Mucosa of descending colon (tissue), 3 donors: ENCODE data around the gene SEC14L1. TPM values are rescaled to one million over a fixed set of nuclear protein-coding genes. Genes with fewer than 3 reads are reported as not detected.

Experiments
- ATAC-seq: fragments of 200-7000 bp; cut with Tn5 transposase; one replicate; pipeline ENCODE4 v1.9.1; 2020; ENCODE audit warnings: mild to moderate bottlenecking, moderate library complexity
- DNase-seq, 3 donors: peaks; one replicate each; pipeline ENCODE4 v3.0.0-alpha.2; 2020
- H3K36me3 ChIP-seq: fragments of 200-600 bp; one replicate; pipeline ENCODE4 v1.8.0; 2021; ENCODE audit warnings: low read depth, mild to moderate bottlenecking
- H3K4me1 ChIP-seq: fragments of 200-600 bp; one replicate; pipeline ENCODE4 v1.8.0; 2021; ENCODE audit warnings: low read depth, mild to moderate bottlenecking
- H3K4me3 ChIP-seq: fragments of 200-600 bp; one replicate; pipeline ENCODE4 v1.8.0; 2021; ENCODE audit warnings: mild to moderate bottlenecking
- H3K9me3 ChIP-seq: fragments of 200-600 bp; one replicate; pipeline ENCODE4 v1.8.0; 2021; ENCODE audit warnings: mild to moderate bottlenecking
- intact Hi-C, 2 donors: fragments of 100-400 bp; cut with DNase I in 1 of 2; cut with micrococcal nuclease in 1 of 2; formaldehyde crosslinking; loops; one replicate each; pipeline versions ENCODE4 v1.11.0 to v1.11.1; 2022; cut with DNase I, micrococcal nuclease
- total RNA-seq, 3 donors: library from RNA; stranded (reverse); fragmentation: NEBNext Ultra II Directional in 2 of 3; extraction: Animal tissue kit (Norgen Biotek cat#: 25700) in 2 of 3; gene quantifications; one replicate each; pipeline versions ENCODE4 v1.2.1 to v1.2.4, GENCODE V29; 2021 to 2023
- TF ChIP-seq, protein P1 (sequence below): fragments of 200-600 bp; IDR thresholded peaks from one replicate; pipeline ENCODE4 v1.8.0; 2022; ENCODE audit warnings: antibody characterized with exemption, mild to moderate bottlenecking
- donor health status: DM: no; HTN: no; CAD: no; lungs with moderate emphysema.
- donor health status: DM: no; HTN: no; CAD: no.
- donor health status: DM: no; HTN: yes; CAD: no.

Gene SEC14L1
- total RNA-seq, 3 donors from 2014 or later = 24.5 to 44.6 (median 44.0) TPM

GRCh38 chr17:77194179-77194578 lies 53.4 kb downstream of the SEC14L1 start:
- ATAC-seq (no peak), DNase-seq (no peak)
- Histone ChIP-seq H3K36me3 (peaks cover 13% of the 10 kb centered on the region), H3K9me3 (no peaks in the 10 kb centered on the region), H3K4me3 (no peak overlapping the region), H3K4me1 (no peaks in the 10 kb centered on the region)
- TF ChIP-seq, protein P1, sequence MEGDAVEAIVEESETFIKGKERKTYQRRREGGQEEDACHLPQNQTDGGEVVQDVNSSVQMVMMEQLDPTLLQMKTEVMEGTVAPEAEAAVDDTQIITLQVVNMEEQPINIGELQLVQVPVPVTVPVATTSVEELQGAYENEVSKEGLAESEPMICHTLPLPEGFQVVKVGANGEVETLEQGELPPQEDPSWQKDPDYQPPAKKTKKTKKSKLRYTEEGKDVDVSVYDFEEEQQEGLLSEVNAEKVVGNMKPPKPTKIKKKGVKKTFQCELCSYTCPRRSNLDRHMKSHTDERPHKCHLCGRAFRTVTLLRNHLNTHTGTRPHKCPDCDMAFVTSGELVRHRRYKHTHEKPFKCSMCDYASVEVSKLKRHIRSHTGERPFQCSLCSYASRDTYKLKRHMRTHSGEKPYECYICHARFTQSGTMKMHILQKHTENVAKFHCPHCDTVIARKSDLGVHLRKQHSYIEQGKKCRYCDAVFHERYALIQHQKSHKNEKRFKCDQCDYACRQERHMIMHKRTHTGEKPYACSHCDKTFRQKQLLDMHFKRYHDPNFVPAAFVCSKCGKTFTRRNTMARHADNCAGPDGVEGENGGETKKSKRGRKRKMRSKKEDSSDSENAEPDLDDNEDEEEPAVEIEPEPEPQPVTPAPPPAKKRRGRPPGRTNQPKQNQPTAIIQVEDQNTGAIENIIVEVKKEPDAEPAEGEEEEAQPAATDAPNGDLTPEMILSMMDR = no peak
- intact Hi-C loops = no loop called here

- intact Hi-C loops = no loop called here
- Histone ChIP-seq H3K36me3 (peaks cover 13% of the 10 kb centered on the region), H3K4me1 (no peaks in the 10 kb centered on the region), H3K4me3 (no peak overlapping the region), H3K9me3 (no peaks in the 10 kb centered on the region)
- TF ChIP-seq, protein P1 = no peak
- ATAC-seq (no peak), DNase-seq (no peak)
Observed at GRCh38 chr17:77196251-77196650, 55.5 kb downstream of the SEC14L1 start.

DNA sequence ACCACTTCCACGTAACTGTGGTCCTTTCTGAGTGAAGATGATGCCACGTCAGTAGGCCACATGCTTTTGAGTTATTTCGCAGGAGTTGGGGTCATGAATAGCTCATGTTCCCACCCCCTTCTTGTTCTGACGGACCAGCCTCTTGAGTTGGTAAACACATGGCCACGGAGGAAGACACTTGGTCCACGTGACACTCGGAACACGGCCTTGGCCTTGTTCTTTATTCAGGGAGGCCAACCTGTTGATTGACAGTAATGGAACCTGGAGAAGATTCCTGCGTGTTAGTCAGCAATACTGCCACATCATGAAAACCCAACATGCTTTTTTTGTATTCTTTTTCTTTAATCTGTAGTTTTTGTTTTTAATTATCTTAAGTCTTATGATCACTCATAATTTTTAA lies 56.3 kb downstream of the SEC14L1 start:
- DNase-seq (no peak), ATAC-seq (no peak)
- TF ChIP-seq, protein P1 = no peak
- H3K36me3 ChIP-seq = peaks cover 13% of the 10 kb centered on the region
- H3K4me1 ChIP-seq = no peaks in the 10 kb centered on the region
- no peaks in the 10 kb centered on the region for H3K9me3 ChIP-seq
- intact Hi-C loops = no loop called here
- no peak overlapping the region for H3K4me3 ChIP-seq

- intact Hi-C loops = no loop called here
- Histone ChIP-seq H3K4me3 (no peak overlapping the region), H3K4me1 (no peaks in the 10 kb centered on the region), H3K9me3 (no peaks in the 10 kb centered on the region), H3K36me3 (peaks cover 6% of the 10 kb centered on the region)
- no peak for DNase-seq
- TF ChIP-seq, protein P1 = no peak
- ATAC-seq = no peak
Observed at GRCh38 chr17:77200711-77201110, 59.9 kb downstream of the SEC14L1 start.

DNA sequence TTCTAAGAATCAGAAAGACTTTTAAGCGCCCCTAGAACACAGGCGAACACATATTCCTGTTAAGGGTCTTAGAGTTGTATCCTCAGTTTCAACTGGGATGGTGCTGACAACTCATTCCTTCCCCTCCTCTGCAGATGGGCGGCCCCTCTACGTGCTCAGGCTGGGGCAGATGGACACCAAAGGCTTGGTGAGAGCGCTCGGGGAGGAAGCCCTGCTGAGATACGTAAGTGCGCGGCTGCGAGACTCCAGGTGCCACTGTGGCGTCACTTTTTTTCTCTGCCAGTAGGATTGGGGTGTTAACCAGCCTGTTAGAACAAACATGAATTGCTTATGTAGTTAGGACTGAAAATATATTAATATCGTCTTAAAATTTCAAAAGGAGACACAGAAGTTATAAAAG lies 62.7 kb downstream of the SEC14L1 start:
- TF ChIP-seq, protein P1 = no peak
- intact Hi-C loops = no loop called here
- Histone ChIP-seq H3K9me3 (no peaks in the 10 kb centered on the region), H3K4me1 (no peaks in the 10 kb centered on the region), H3K36me3 (no peaks in the 10 kb centered on the region), H3K4me3 (no peak overlapping the region)
- DNase-seq (peak in 1 of 3 donors; percentile 37), ATAC-seq (no peak)

DNA sequence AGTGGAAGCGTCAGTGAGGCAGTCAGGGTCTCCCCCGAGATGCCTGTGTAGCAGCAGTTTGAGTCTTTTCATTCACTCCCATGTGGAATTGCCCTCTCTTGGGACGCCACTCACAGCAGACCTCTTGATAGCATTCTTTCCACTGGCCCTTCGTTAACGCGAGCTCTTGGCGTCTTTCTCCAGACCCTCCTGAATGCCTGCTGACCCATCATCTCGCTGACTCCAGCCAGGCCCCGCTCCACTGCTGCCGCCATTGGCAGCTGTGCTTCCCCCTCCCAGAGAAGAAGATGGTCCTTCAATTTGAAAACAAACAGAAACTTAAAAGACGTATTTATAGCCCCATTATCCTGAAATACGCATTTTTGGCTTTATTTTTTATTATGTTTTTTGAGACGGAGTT lies 63.1 kb downstream of the SEC14L1 start:
- intact Hi-C loops = no loop called here
- no peak for ATAC-seq
- Histone ChIP-seq H3K4me3 (no peak overlapping the region), H3K9me3 (no peaks in the 10 kb centered on the region), H3K36me3 (no peaks in the 10 kb centered on the region), H3K4me1 (no peaks in the 10 kb centered on the region)
- peak in 1 of 3 donors; percentile 12 for DNase-seq
- TF ChIP-seq, protein P1 = no peak
